Neural progenitor cell (in vitro differentiated cells): Measurements from ENCODE around the gene FGF21.

Experiments
- EZH2 ChIP-seq: fragments of 200-600 bp; sonication (generic); IDR thresholded peaks from 2 replicates; pipeline ENCODE4 v1.6.1; 2017; ENCODE audit warnings: antibody characterized with exemption, mild to moderate bottlenecking, moderate library complexity
- EZH2phosphoT487 ChIP-seq: fragments of 200-600 bp; sonication (generic); IDR thresholded peaks from 2 replicates; pipeline ENCODE4 v1.6.1; 2017; ENCODE audit warnings: antibody characterized with exemption
- TF ChIP-seq, protein P1 (sequence below): fragments of 200-600 bp; sonication (generic); IDR thresholded peaks from 2 replicates; pipeline ENCODE4 v1.5.1; 2017; ENCODE audit warnings: antibody characterized with exemption, mild to moderate bottlenecking

DNA sequence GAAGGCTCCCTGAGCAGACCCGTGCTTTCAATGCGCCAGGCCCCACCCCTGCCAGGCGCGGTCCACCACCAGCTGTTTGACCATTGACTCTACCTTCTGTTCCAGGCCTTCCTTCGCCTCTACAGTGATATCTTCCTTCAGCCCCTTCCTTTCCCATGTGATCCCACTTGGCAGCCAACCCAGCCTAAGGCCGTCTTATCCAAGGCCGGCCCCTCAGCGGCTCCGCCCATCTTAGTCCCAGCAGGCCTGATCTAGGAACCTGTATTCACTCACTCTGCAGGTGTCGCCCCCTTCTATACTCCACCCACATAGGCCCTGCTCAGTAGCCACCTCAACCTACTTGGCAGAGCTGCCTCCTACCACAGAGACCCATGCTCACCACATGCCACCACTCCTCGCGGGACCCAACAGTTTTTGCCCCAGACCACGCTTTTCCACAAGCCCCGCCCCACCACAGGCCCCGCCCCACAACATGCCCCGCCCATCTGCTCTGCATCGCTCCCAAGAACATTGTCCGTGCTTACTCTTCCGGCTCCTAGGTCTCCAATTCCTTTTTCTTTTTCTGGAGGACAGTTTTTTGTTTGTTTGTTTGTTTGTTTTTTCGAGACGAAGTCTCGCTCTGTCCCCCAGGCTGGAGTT lies 17.8 kb upstream of the FGF21 start:
- TF ChIP-seq EZH2: no peak
- TF ChIP-seq, protein P1, sequence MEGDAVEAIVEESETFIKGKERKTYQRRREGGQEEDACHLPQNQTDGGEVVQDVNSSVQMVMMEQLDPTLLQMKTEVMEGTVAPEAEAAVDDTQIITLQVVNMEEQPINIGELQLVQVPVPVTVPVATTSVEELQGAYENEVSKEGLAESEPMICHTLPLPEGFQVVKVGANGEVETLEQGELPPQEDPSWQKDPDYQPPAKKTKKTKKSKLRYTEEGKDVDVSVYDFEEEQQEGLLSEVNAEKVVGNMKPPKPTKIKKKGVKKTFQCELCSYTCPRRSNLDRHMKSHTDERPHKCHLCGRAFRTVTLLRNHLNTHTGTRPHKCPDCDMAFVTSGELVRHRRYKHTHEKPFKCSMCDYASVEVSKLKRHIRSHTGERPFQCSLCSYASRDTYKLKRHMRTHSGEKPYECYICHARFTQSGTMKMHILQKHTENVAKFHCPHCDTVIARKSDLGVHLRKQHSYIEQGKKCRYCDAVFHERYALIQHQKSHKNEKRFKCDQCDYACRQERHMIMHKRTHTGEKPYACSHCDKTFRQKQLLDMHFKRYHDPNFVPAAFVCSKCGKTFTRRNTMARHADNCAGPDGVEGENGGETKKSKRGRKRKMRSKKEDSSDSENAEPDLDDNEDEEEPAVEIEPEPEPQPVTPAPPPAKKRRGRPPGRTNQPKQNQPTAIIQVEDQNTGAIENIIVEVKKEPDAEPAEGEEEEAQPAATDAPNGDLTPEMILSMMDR: no peak
- no peak for TF ChIP-seq EZH2phosphoT487
